ENCODE measurements around the gene DIS3L.

The DIS3L gene

DNA sequence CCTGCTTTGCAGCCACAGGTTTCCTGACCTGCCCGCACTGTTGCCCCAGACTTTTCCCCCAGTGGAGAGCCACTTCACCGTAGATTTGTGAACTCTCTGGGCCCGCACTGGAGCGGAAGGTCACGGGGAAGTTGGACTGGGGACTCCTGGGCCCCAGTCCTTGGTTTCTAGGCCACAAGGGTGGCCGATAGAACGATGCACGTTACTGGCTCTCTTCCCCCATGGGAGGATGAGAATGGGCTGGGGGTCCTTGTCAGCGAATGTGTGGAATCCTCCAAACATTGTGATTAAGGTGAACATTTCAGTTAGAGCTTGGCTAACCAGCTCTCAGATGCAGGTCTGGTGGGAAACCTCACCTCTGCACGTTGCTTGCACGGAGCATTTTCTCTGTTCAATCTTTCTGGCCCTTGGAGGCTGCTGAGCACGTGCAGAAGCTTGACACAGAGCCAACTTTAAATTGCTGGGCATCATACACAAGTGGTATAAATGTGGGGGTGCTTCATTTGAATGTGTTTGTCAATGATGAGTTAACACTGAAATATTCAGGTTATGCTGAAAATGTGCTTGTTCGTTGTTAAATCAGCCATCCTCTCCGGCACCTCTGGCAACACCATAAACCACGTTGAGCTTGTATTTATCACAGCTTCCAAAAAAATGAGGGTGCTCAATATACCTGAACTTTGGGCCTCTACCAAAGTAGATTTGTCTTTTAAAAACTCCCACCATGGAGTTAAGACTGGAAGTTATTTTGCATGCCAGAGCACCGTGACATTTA, 976 bp downstream of the DIS3L start:
- Histone ChIP-seq H3K18ac (ENCODE audit: low read depth in 1 of 2, low read length in 2 of 2) (peak overlapping the region; percentile 45 to 92), H2BK15ac (ENCODE audit: low read depth, poor library complexity, severe bottlenecking) (no peak overlapping the region), H2AFZ (ENCODE audit: low read depth, low read length) (peak overlapping the region; percentile 96), H3K23ac (ENCODE audit: low read length in 2 of 2) (peak overlapping the region in 1 of 2 experiments; percentile 91), H3K14ac (ENCODE audit: low read length in 2 of 2) (peak overlapping the region in 1 of 2 experiments; percentile 71), H2BK120ac (ENCODE audit: low read depth, low read length) (peak overlapping the region; percentile 78), H3K27ac (ENCODE audit: low read length, poor library complexity, severe bottlenecking) (peak overlapping the region; percentile 93), H4K8ac (ENCODE audit: low read length) (peak overlapping the region; percentile 83), H2BK5ac (ENCODE audit: low read depth, low read length, poor library complexity, severe bottlenecking) (peak overlapping the region; percentile 51), H4K91ac (ENCODE audit: low read length) (peak overlapping the region; percentile 83), H3K4me2 (ENCODE audit: low read length, poor library complexity, severe bottlenecking) (peak overlapping the region; percentile 99), H2BK12ac (ENCODE audit: low read length in 2 of 2) (peak overlapping the region in 1 of 2 experiments; percentile 68), H3K4me3 (ENCODE audit: insufficient read depth in 1 of 2, low read depth in 1 of 2, low read length in 2 of 2) (peak overlapping the region; percentile 85 to 92), H3K79me1 (replicated peaks; ENCODE audit: low read length, poor library complexity, severe bottlenecking) (peaks cover 13% of the 10 kb centered on the region), H3K27me3 (ENCODE audit: control insufficient read depth in 1 of 2, insufficient read depth in 1 of 2, low read length in 2 of 2) (peaks cover 0 to 3% of the 10 kb centered on the region in 2 experiments), H3K9me3 (ENCODE audit: control insufficient read depth, low read length) (no peaks in the 10 kb centered on the region), H3K4me1 (ENCODE audit: control insufficient read depth, insufficient read depth, low read depth, low read length) (peaks cover 11% of the 10 kb centered on the region), H3K9ac (ENCODE audit: low read length) (peak overlapping the region; percentile 90), H3K4ac (ENCODE audit: low read depth in 1 of 2, low read length in 2 of 2) (peak overlapping the region; percentile 6 to 90), H2AK5ac (ENCODE audit: low read length, severe bottlenecking) (peak overlapping the region; percentile 66), H3K36me3 (ENCODE audit: control insufficient read depth in 1 of 2, insufficient read depth in 2 of 2, low read depth in 1 of 2, low read length in 2 of 2) (peaks cover 4 to 6% of the 10 kb centered on the region in 2 experiments)
- DNase-seq = peak; percentile 50
- WGBS = 2% methylated on average over 15 of the region's 16 CpGs

DNA sequence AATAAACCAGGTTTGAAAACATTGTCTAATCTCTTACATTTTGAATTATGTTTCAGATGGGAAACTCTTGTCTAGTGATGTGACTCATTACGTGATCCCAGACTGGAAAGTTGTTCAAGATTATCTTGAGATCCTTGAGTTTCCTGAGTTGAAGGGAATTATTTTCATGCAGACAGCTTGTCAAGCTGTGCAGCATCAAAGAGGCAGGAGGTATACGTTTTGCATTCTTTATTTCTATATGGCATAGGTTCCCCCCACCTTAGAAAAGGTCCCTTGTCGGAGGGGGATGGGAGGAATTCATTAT, 1.5 kb downstream of the DIS3L start:
- Histone ChIP-seq H2BK15ac (ENCODE audit: low read depth, poor library complexity, severe bottlenecking) (no peak overlapping the region), H3K4me1 (ENCODE audit: control insufficient read depth, insufficient read depth, low read depth, low read length) (peaks cover 11% of the 10 kb centered on the region), H2BK120ac (ENCODE audit: low read depth, low read length) (no peak overlapping the region), H2AK5ac (ENCODE audit: low read length, severe bottlenecking) (no peak overlapping the region), H3K4ac (ENCODE audit: low read depth in 1 of 2, low read length in 2 of 2) (no peak overlapping the region), H2AFZ (ENCODE audit: low read depth, low read length) (no peak overlapping the region), H3K36me3 (ENCODE audit: control insufficient read depth in 1 of 2, insufficient read depth in 2 of 2, low read depth in 1 of 2, low read length in 2 of 2) (peaks cover 4 to 6% of the 10 kb centered on the region in 2 experiments), H3K27ac (ENCODE audit: low read length, poor library complexity, severe bottlenecking) (peak overlapping the region; percentile 93), H4K91ac (ENCODE audit: low read length) (no peak overlapping the region), H3K4me3 (ENCODE audit: insufficient read depth in 1 of 2, low read depth in 1 of 2, low read length in 2 of 2) (peak overlapping the region in 1 of 2 experiments; percentile 85), H3K79me1 (replicated peaks; ENCODE audit: low read length, poor library complexity, severe bottlenecking) (peaks cover 13% of the 10 kb centered on the region), H3K9ac (ENCODE audit: low read length) (peak overlapping the region; percentile 90), H3K23ac (ENCODE audit: low read length in 2 of 2) (no peak overlapping the region), H3K14ac (ENCODE audit: low read length in 2 of 2) (no peak overlapping the region), H3K4me2 (ENCODE audit: low read length, poor library complexity, severe bottlenecking) (peak overlapping the region; percentile 41), H3K18ac (ENCODE audit: low read depth in 1 of 2, low read length in 2 of 2) (no peak overlapping the region), H3K27me3 (ENCODE audit: control insufficient read depth in 1 of 2, insufficient read depth in 1 of 2, low read length in 2 of 2) (peaks cover 0 to 3% of the 10 kb centered on the region in 2 experiments), H2BK5ac (ENCODE audit: low read depth, low read length, poor library complexity, severe bottlenecking) (no peak overlapping the region), H3K9me3 (ENCODE audit: control insufficient read depth, low read length) (no peaks in the 10 kb centered on the region), H2BK12ac (ENCODE audit: low read length in 2 of 2) (no peak overlapping the region), H4K8ac (ENCODE audit: low read length) (no peak overlapping the region)
- DNase-seq = peak; percentile 67
- WGBS = 0% methylated on average over 2 of the region's 3 CpGs

GRCh38 chr15:66296186-66296585, 2.8 kb downstream of the DIS3L start:
- WGBS = 67% methylated on average over 2 of the region's 5 CpGs
- H2BK5ac ChIP-seq (ENCODE audit: low read depth, low read length, poor library complexity, severe bottlenecking) = no peak overlapping the region
- H3K23ac ChIP-seq (ENCODE audit: low read length in 2 of 2) = no peak overlapping the region
- H3K27me3 ChIP-seq (ENCODE audit: control insufficient read depth in 1 of 2, insufficient read depth in 1 of 2, low read length in 2 of 2) = no peaks in the 10 kb centered on the region
- no peak overlapping the region for H4K8ac ChIP-seq (ENCODE audit: low read length)
- H3K18ac ChIP-seq (ENCODE audit: low read depth in 1 of 2, low read length in 2 of 2) = no peak overlapping the region
- H3K14ac ChIP-seq (ENCODE audit: low read length in 2 of 2) = no peak overlapping the region
- peaks cover 11% of the 10 kb centered on the region for H3K4me1 ChIP-seq (ENCODE audit: control insufficient read depth, insufficient read depth, low read depth, low read length)
- H2BK120ac ChIP-seq (ENCODE audit: low read depth, low read length) = no peak overlapping the region
- no peaks in the 10 kb centered on the region for H3K9me3 ChIP-seq (ENCODE audit: control insufficient read depth, low read length)
- no peak for DNase-seq
- H3K4me3 ChIP-seq (ENCODE audit: insufficient read depth in 1 of 2, low read depth in 1 of 2, low read length in 2 of 2) = no peak overlapping the region
- no peak overlapping the region for H4K91ac ChIP-seq (ENCODE audit: low read length)
- H3K9ac ChIP-seq (ENCODE audit: low read length) = no peak overlapping the region
- no peak overlapping the region for H2AK5ac ChIP-seq (ENCODE audit: low read length, severe bottlenecking)
- no peak overlapping the region for H2BK12ac ChIP-seq (ENCODE audit: low read length in 2 of 2)
- H3K79me1 ChIP-seq (replicated peaks; ENCODE audit: low read length, poor library complexity, severe bottlenecking) = peaks cover 15% of the 10 kb centered on the region
- H3K4me2 ChIP-seq (ENCODE audit: low read length, poor library complexity, severe bottlenecking) = no peak overlapping the region
- H2AFZ ChIP-seq (ENCODE audit: low read depth, low read length) = no peak overlapping the region
- no peak overlapping the region for H2BK15ac ChIP-seq (ENCODE audit: low read depth, poor library complexity, severe bottlenecking)
- H3K27ac ChIP-seq (ENCODE audit: low read length, poor library complexity, severe bottlenecking) = no peak overlapping the region
- no peak overlapping the region for H3K4ac ChIP-seq (ENCODE audit: low read depth in 1 of 2, low read length in 2 of 2)
- H3K36me3 ChIP-seq (ENCODE audit: control insufficient read depth in 1 of 2, insufficient read depth in 2 of 2, low read depth in 1 of 2, low read length in 2 of 2) = peaks cover 4 to 6% of the 10 kb centered on the region in 2 experiments

DNA sequence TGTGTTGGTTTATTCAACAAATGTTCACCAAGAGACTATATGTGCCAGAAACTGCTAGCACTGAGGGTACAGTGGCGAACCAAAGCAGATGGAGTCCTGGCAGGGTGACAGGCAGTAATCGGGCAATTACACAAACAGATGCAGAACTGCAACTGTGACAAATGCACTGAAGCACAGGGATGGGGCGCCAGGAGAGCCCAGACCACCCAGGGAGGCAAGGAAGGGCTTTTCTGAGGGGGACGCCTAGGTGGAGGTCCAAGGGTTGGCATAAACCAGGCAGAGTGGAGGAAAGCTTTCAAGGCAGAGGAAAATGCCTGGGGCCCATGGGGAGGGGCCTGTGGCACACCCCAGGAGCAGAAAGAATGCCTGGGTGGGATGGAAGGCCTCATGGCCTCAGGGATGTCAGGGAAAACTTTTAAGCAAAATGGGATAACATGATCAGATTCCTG, 5.5 kb downstream of the DIS3L start:
- no peak overlapping the region for H4K8ac ChIP-seq (ENCODE audit: low read length)
- DNase-seq = no peak
- no peaks in the 10 kb centered on the region for H3K9me3 ChIP-seq (ENCODE audit: control insufficient read depth, low read length)
- no peak overlapping the region for H3K27ac ChIP-seq (ENCODE audit: low read length, poor library complexity, severe bottlenecking)
- 94% methylated on average over 4 of the region's 4 CpGs for WGBS
- H3K4me1 ChIP-seq (ENCODE audit: control insufficient read depth, insufficient read depth, low read depth, low read length) = peaks cover 9% of the 10 kb centered on the region
- no peak overlapping the region for H2AFZ ChIP-seq (ENCODE audit: low read depth, low read length)
- no peak overlapping the region for H2BK15ac ChIP-seq (ENCODE audit: low read depth, poor library complexity, severe bottlenecking)
- no peaks in the 10 kb centered on the region for H3K27me3 ChIP-seq (ENCODE audit: control insufficient read depth in 1 of 2, insufficient read depth in 1 of 2, low read length in 2 of 2)
- peaks cover 20% of the 10 kb centered on the region for H3K79me1 ChIP-seq (replicated peaks; ENCODE audit: low read length, poor library complexity, severe bottlenecking)
- H2BK12ac ChIP-seq (ENCODE audit: low read length in 2 of 2) = no peak overlapping the region
- H2BK120ac ChIP-seq (ENCODE audit: low read depth, low read length) = no peak overlapping the region
- no peak overlapping the region for H3K23ac ChIP-seq (ENCODE audit: low read length in 2 of 2)
- no peak overlapping the region for H3K9ac ChIP-seq (ENCODE audit: low read length)
- H2BK5ac ChIP-seq (ENCODE audit: low read depth, low read length, poor library complexity, severe bottlenecking) = no peak overlapping the region
- H3K36me3 ChIP-seq (ENCODE audit: control insufficient read depth in 1 of 2, insufficient read depth in 2 of 2, low read depth in 1 of 2, low read length in 2 of 2) = peaks cover 4 to 9% of the 10 kb centered on the region in 2 experiments
- no peak overlapping the region for H3K4me3 ChIP-seq (ENCODE audit: insufficient read depth in 1 of 2, low read depth in 1 of 2, low read length in 2 of 2)
- peak overlapping the region in 1 of 2 experiments; percentile 32 for H3K14ac ChIP-seq (ENCODE audit: low read length in 2 of 2)
- H4K91ac ChIP-seq (ENCODE audit: low read length) = no peak overlapping the region
- no peak overlapping the region for H3K4ac ChIP-seq (ENCODE audit: low read depth in 1 of 2, low read length in 2 of 2)
- H3K18ac ChIP-seq (ENCODE audit: low read depth in 1 of 2, low read length in 2 of 2) = no peak overlapping the region
- H3K4me2 ChIP-seq (ENCODE audit: low read length, poor library complexity, severe bottlenecking) = no peak overlapping the region
- H2AK5ac ChIP-seq (ENCODE audit: low read length, severe bottlenecking) = no peak overlapping the region
